ENCODE results near the gene CUX1. TPM values are rescaled to one million over a fixed set of nuclear protein-coding genes. Genes with fewer than 3 reads are reported as not detected.

CUX1 gene
- total and polyA plus RNA-seq, 2 of the 13 experiments (the other 11 are each of a cell fraction or from before 2014, with no cell fraction given), result 13.7 to 14.9 TPM

- TF ChIP-seq MEIS1 (CRISPR knock-in tag; IDR thresholded peaks at IDR 0.05; ENCODE audit: borderline replicate concordance) (peak; percentile 86; the same call in 1 of the 2 replicates), PHB2 (IDR thresholded peaks at IDR 0.05; ENCODE audit: partially characterized antibody) (no peak), RBAK (CRISPR knock-in tag; IDR thresholded peaks at IDR 0.05) (no peak), ZNF121 (CRISPR knock-in tag; IDR thresholded peaks at IDR 0.05) (peak; percentile 97), ZSCAN20 (CRISPR knock-in tag; IDR thresholded peaks at IDR 0.05; ENCODE audit: borderline replicate concordance) (peak; percentile 95), SIX1 (CRISPR knock-in tag; IDR thresholded peaks at IDR 0.05; ENCODE audit: borderline replicate concordance) (no peak), SP2 (CRISPR knock-in tag; IDR thresholded peaks at IDR 0.05) (0 out of 2 replicates have a peak, but pooled peaks have one; percentile 11), ZNF260 (CRISPR knock-in tag; IDR thresholded peaks at IDR 0.05; ENCODE audit: borderline replicate concordance, low read depth) (no peak), SETDB1 (CRISPR knock-in tag; IDR thresholded peaks at IDR 0.05; ENCODE audit: borderline replicate concordance) (no peak), NCOA5 (CRISPR knock-in tag; IDR thresholded peaks at IDR 0.05) (no peak), ZBTB20 (CRISPR knock-in tag; IDR thresholded peaks at IDR 0.05; ENCODE audit: borderline replicate concordance, low read depth) (peak; percentile 92), SP1 (IDR thresholded peaks at IDR 0.05) (no peak), SP1 (CRISPR knock-in tag; IDR thresholded peaks at IDR 0.05) (no peak), ETV5 (CRISPR knock-in tag; IDR thresholded peaks at IDR 0.05; ENCODE audit: borderline replicate concordance) (peak; percentile 99), MZF1 (CRISPR knock-in tag; IDR thresholded peaks at IDR 0.05; ENCODE audit: borderline replicate concordance) (no peak), ZNF749 (CRISPR knock-in tag; IDR thresholded peaks at IDR 0.05; ENCODE audit: borderline replicate concordance) (0 out of 2 replicates have a peak, but pooled peaks have one; percentile 71), ZNF883 (CRISPR knock-in tag; IDR thresholded peaks at IDR 0.05; ENCODE audit: not compliant biosample characterization) (peak; percentile 39), RARG (CRISPR knock-in tag; IDR thresholded peaks at IDR 0.05; ENCODE audit: low read depth) (no peak), ZNF724P (CRISPR knock-in tag; IDR thresholded peaks at IDR 0.05; ENCODE audit: borderline replicate concordance) (0 out of 2 replicates have a peak, but pooled peaks have one; percentile 17), ZNF615 (CRISPR knock-in tag; IDR thresholded peaks at IDR 0.05; ENCODE audit: borderline replicate concordance) (no peak), ZNF776 (CRISPR knock-in tag; IDR thresholded peaks at IDR 0.05) (peak; percentile 78; the same call in 1 of the 2 replicates)
- TF ChIP-seq, protein P1, sequence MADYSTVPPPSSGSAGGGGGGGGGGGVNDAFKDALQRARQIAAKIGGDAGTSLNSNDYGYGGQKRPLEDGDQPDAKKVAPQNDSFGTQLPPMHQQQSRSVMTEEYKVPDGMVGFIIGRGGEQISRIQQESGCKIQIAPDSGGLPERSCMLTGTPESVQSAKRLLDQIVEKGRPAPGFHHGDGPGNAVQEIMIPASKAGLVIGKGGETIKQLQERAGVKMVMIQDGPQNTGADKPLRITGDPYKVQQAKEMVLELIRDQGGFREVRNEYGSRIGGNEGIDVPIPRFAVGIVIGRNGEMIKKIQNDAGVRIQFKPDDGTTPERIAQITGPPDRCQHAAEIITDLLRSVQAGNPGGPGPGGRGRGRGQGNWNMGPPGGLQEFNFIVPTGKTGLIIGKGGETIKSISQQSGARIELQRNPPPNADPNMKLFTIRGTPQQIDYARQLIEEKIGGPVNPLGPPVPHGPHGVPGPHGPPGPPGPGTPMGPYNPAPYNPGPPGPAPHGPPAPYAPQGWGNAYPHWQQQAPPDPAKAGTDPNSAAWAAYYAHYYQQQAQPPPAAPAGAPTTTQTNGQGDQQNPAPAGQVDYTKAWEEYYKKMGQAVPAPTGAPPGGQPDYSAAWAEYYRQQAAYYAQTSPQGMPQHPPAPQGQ (CRISPR knock-in tag; IDR thresholded peaks at IDR 0.05; ENCODE audit: borderline replicate concordance), result no peak; the same call in 1 of the 2 replicates
- TF ChIP-seq, protein P2, sequence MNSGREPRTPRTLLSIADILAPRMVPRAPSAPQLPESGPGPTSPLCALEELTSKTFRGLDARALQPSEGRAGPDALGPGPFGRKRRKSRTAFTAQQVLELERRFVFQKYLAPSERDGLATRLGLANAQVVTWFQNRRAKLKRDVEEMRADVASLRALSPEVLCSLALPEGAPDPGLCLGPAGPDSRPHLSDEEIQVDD (CRISPR knock-in tag; IDR thresholded peaks at IDR 0.05; ENCODE audit: borderline replicate concordance), result peak; percentile 21; the same call in 1 of the 2 replicates
- TF ChIP-seq, protein P3, sequence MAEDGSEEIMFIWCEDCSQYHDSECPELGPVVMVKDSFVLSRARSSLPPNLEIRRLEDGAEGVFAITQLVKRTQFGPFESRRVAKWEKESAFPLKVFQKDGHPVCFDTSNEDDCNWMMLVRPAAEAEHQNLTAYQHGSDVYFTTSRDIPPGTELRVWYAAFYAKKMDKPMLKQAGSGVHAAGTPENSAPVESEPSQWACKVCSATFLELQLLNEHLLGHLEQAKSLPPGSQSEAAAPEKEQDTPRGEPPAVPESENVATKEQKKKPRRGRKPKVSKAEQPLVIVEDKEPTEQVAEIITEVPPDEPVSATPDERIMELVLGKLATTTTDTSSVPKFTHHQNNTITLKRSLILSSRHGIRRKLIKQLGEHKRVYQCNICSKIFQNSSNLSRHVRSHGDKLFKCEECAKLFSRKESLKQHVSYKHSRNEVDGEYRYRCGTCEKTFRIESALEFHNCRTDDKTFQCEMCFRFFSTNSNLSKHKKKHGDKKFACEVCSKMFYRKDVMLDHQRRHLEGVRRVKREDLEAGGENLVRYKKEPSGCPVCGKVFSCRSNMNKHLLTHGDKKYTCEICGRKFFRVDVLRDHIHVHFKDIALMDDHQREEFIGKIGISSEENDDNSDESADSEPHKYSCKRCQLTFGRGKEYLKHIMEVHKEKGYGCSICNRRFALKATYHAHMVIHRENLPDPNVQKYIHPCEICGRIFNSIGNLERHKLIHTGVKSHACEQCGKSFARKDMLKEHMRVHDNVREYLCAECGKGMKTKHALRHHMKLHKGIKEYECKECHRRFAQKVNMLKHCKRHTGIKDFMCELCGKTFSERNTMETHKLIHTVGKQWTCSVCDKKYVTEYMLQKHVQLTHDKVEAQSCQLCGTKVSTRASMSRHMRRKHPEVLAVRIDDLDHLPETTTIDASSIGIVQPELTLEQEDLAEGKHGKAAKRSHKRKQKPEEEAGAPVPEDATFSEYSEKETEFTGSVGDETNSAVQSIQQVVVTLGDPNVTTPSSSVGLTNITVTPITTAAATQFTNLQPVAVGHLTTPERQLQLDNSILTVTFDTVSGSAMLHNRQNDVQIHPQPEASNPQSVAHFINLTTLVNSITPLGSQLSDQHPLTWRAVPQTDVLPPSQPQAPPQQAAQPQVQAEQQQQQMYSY (CRISPR knock-in tag; IDR thresholded peaks at IDR 0.05), result peak; percentile 53; the same call in 1 of the 2 replicates
These were observed 440.8 kb downstream of the CUX1 start (continued) for GRCh38 chr7:102258073-102258748.
